Stimulated activated CD4-positive, alpha-beta T cell treated with anti-CD3 and anti-CD28 coated beads, Interleukin-4, amount 100 ng/mL, for 4 hours (primary cell): ENCODE data around the gene PEX14.

Experiments used
- DNase-seq, 2 experiments: peaks; one replicate each; pipeline ENCODE4 v3.0.0-alpha.2; 2020

Gene PEX14

GRCh38 chr1:10635992-10636391 lies 161.2 kb downstream of the PEX14 start:
- DNase-seq: no peak

- no peak for DNase-seq
Measured at GRCh38 chr1:10637400-10637799, 162.7 kb downstream of the PEX14 start.

- DNase-seq: no peak
Measured at GRCh38 chr1:10637834-10638558, 163.2 kb downstream of the PEX14 start.

- no peak for DNase-seq
Measured at GRCh38 chr1:10638559-10639005, 163.8 kb downstream of the PEX14 start.

GRCh38 chr1:10639011-10639774 lies 164.4 kb downstream of the PEX14 start:
- no peak for DNase-seq

GRCh38 chr1:10639775-10640578 lies 165.2 kb downstream of the PEX14 start:
- no peak for DNase-seq

- DNase-seq: no peak
Measured at GRCh38 chr1:10640843-10641553, 166.2 kb downstream of the PEX14 start.

- no peak for DNase-seq
Measured at GRCh38 chr1:10641976-10642375, 167.2 kb downstream of the PEX14 start.

GRCh38 chr1:10642403-10643080 lies 167.8 kb downstream of the PEX14 start:
- no peak for DNase-seq

GRCh38 chr1:10643607-10644306 lies 169.0 kb downstream of the PEX14 start:
- DNase-seq: no peak

- no peak for DNase-seq
Measured at GRCh38 chr1:10644307-10645128, 169.8 kb downstream of the PEX14 start.

GRCh38 chr1:10646347-10646861 lies 171.7 kb downstream of the PEX14 start:
- DNase-seq: no peak

GRCh38 chr1:10647414-10648170 lies 172.8 kb downstream of the PEX14 start:
- no peak for DNase-seq

- DNase-seq: no peak
Measured at GRCh38 chr1:10648689-10649516, 174.2 kb downstream of the PEX14 start.

- DNase-seq: no peak
Measured at GRCh38 chr1:10649517-10650201, 174.9 kb downstream of the PEX14 start.

- DNase-seq: no peak
Measured at GRCh38 chr1:10650556-10651388, 176.0 kb downstream of the PEX14 start.

- DNase-seq: no peak
Measured at GRCh38 chr1:10651389-10651766, 176.6 kb downstream of the PEX14 start.
